Endothelial cell of umbilical vein (primary cell): ENCODE results near the gene ELMO1. TPM values are rescaled to one million over a fixed set of nuclear protein-coding genes. Genes with fewer than 3 reads are reported as not detected.

Experiments
- BruUV-seq: library from RNA; stranded (reverse); fragments of 400-500 nt; replicated peaks from 2 replicates; lab custom pipeline; 2021; lab: Mats Ljungman, UMichigan
- CTCF ChIA-PET: fragments of 300-600, 350-600 bp; sonication (Branson Sonifier 250); formaldehyde crosslinking; loops from one replicate; lab custom pipeline; 2021; ENCODE audit warnings: antibody characterized with exemption, inconsistent platforms; lab: Charles Lee
- POLR2A ChIA-PET: fragments of 300-600, 350-600 bp; sonication (Branson Sonifier 250); formaldehyde crosslinking; loops from one replicate; lab custom pipeline; 2021; ENCODE audit warnings: antibody characterized with exemption, inconsistent platforms; lab: Charles Lee
- DNase-seq: peaks from one replicate; pipeline ENCODE4 v3.0.0-alpha.2; 2011; ENCODE audit warnings: low read depth, low spot score
- FAIRE-seq: peaks from 2 replicates; lab custom pipeline; 2011; peaks lifted over from hg19 to GRCh38; lab: Jason Lieb, UNC
- H2AFZ ChIP-seq: 2 replicates; pipeline ENCODE4 v1.6.0; 2012; ENCODE audit warnings: low read depth, low read length, control low read depth, inconsistent platforms
- H3K27ac ChIP-seq: 2 replicates; pipeline ENCODE4 v1.5.1; 2011; ENCODE audit warnings: low read depth, mild to moderate bottlenecking, control low read depth, low read length, moderate library complexity; ENCODE audit not compliant: insufficient read depth
- H3K27me3 ChIP-seq, 2 experiments: 2 replicates each; pipeline versions ENCODE4 v1.6.0 to v1.6.1; 2011; ENCODE audit warnings: low read length in 2 of 2, mixed read lengths in 1 of 2; ENCODE audit not compliant: control insufficient read depth in 2 of 2, insufficient read depth in 2 of 2
- H3K36me3 ChIP-seq, 2 experiments: 2 replicates in 1 of 2; 3 replicates in 1 of 2; pipeline ENCODE4 v1.5.1; 2011; ENCODE audit warnings: low read length in 2 of 2, mild to moderate bottlenecking in 1 of 2, moderate library complexity in 1 of 2; ENCODE audit not compliant: control insufficient read depth in 2 of 2, insufficient read depth in 2 of 2; ENCODE audit errors: extremely low read depth in 1 of 2
- H3K4me1 ChIP-seq: 3 replicates; pipeline ENCODE4 v1.5.1; 2011; ENCODE audit warnings: mild to moderate bottlenecking, low read length; ENCODE audit not compliant: control insufficient read depth, insufficient read depth; ENCODE audit errors: extremely low read depth
- H3K4me2 ChIP-seq: 2 replicates; pipeline ENCODE4 v1.6.1; 2011; ENCODE audit warnings: low read length, control low read depth, mixed read lengths; ENCODE audit not compliant: insufficient read depth
- H3K4me3 ChIP-seq, 3 experiments: fragments of 200-600 bp in 1 of 3; sonication (generic), shearing (Covaris generic) in 1 of 3; replicated peaks in 1 of 3; 2 replicates each; pipeline ENCODE4 v1.5.1; 2011 to 2016; ENCODE audit warnings: control low read depth in 3 of 3, low read length in 3 of 3, mild to moderate bottlenecking in 2 of 3, inconsistent platforms in 1 of 3, low read depth in 1 of 3, moderate library complexity in 1 of 3; ENCODE audit not compliant: insufficient read depth in 1 of 3
- H3K79me2 ChIP-seq: 2 replicates; pipeline ENCODE4 v1.6.0; 2012; ENCODE audit warnings: low read length, inconsistent platforms; ENCODE audit not compliant: control insufficient read depth, insufficient read depth
- H3K9ac ChIP-seq: replicated peaks from 2 replicates; pipeline ENCODE3; 2011; ENCODE audit warnings: low read length, control low read depth; ENCODE audit not compliant: insufficient read depth; ENCODE audit errors: extremely low read depth
- H3K9me1 ChIP-seq: replicated peaks from 3 replicates; pipeline ENCODE4 v1.6.0; 2011; ENCODE audit warnings: mild to moderate bottlenecking, low read length; ENCODE audit not compliant: control insufficient read depth, insufficient read depth; ENCODE audit errors: extremely low read depth
- H3K9me3 ChIP-seq: replicated peaks from 2 replicates; pipeline ENCODE4 v1.5.1; 2012; ENCODE audit warnings: low read length, inconsistent platforms; ENCODE audit not compliant: control insufficient read depth, insufficient read depth
- H4K20me1 ChIP-seq: replicated peaks from 2 replicates; pipeline ENCODE3; 2011; ENCODE audit warnings: mild to moderate bottlenecking, low read length; ENCODE audit not compliant: control insufficient read depth, insufficient read depth; ENCODE audit errors: extremely low read depth
- CTCF ChIP-seq, 2 donors: IDR thresholded peaks; 1 replicate in 1 of 2; 2 replicates in 1 of 2; pipeline ENCODE4 v1.5.1; 2011; ENCODE audit warnings: low read length in 2 of 2, mild to moderate bottlenecking in 2 of 2, moderate library complexity in 2 of 2, control low read depth in 1 of 2, inconsistent platforms in 1 of 2, low read depth in 1 of 2; ENCODE audit not compliant: insufficient read depth in 1 of 2; ENCODE audit errors: extremely low read depth in 1 of 2
- EZH2 ChIP-seq: IDR thresholded peaks from 2 replicates; pipeline ENCODE4 v1.6.1; 2012; ENCODE audit warnings: borderline replicate concordance, low read depth, mild to moderate bottlenecking, moderate library complexity, low read length, inconsistent platforms; ENCODE audit not compliant: severe bottlenecking
- FOS ChIP-seq: IDR thresholded peaks from 2 replicates; pipeline ENCODE4 v1.6.1; 2011; ENCODE audit warnings: mild to moderate bottlenecking, low read length, moderate library complexity, borderline replicate concordance; ENCODE audit not compliant: insufficient read depth
- GATA2 ChIP-seq: IDR thresholded peaks from 2 replicates; pipeline ENCODE4 v1.7.0; 2011; ENCODE audit warnings: low read depth, mild to moderate bottlenecking, moderate library complexity, mixed read lengths, low read length; ENCODE audit not compliant: insufficient read length, insufficient read depth
- JUN ChIP-seq: IDR thresholded peaks from 2 replicates; pipeline ENCODE4 v1.6.1; 2011; ENCODE audit warnings: borderline replicate concordance, low read depth; ENCODE audit not compliant: insufficient read length, insufficient read depth
- MAX ChIP-seq: IDR thresholded peaks from 2 replicates; pipeline ENCODE4 v1.6.1; 2011; ENCODE audit not compliant: insufficient read depth, insufficient read length
- MYC ChIP-seq: IDR thresholded peaks from one replicate; pipeline ENCODE4 v1.6.1; 2011; ENCODE audit warnings: mild to moderate bottlenecking, low read depth, low read length
- POLR2A ChIP-seq: IDR thresholded peaks from 2 replicates; pipeline ENCODE4 v1.6.1; 2012; ENCODE audit warnings: low read depth, mild to moderate bottlenecking, control low read depth, low read length
- POLR2AphosphoS5 ChIP-seq: IDR thresholded peaks from 2 replicates; pipeline ENCODE4 v1.6.1; 2012; ENCODE audit warnings: low read depth, mild to moderate bottlenecking, control low read depth, low read length, moderate library complexity; ENCODE audit not compliant: insufficient read depth
- dilution Hi-C: fragments of 300-500 bp; cut with MboI; formaldehyde crosslinking; loops from one replicate; pipeline ENCODE4 v1.15.0; 2019; ENCODE audit warnings: low sequenced_read_pairs; ENCODE audit not compliant: extremely low pct_ligation_motif_present
- intact Hi-C: fragments of 100-400 bp; cut with micrococcal nuclease; formaldehyde crosslinking; loops from one replicate; pipeline ENCODE4 v1.10.0; 2022
- polyA plus RNA-seq, 4 experiments: library from polyadenylated mRNA; depleted of rRNA in 3 of 4; stranded (reverse) in 3 of 4; unstranded in 1 of 4; fragments of >200 nt; gene quantifications; 2 replicates each; pipeline versions ENCODE4 v1.2.1 to v1.2.3, GENCODE V29; 2011 to 2012; ENCODE audit warnings: missing spikeins in 1 of 4
- total RNA-seq: library from RNA; stranded (reverse); gene quantifications from 2 replicates; pipeline ENCODE4 v1.2.3, GENCODE V29; 2021

Gene ELMO1
- total and polyA plus RNA-seq, 2 donors (not counting 3 experiments of a cell fraction or from before 2014, with no cell fraction given) = 17.0 to 30.6 TPM

GRCh38 chr7:36916619-36917018, 532.0 kb downstream of the ELMO1 start:
- H3K9me3 ChIP-seq = no peaks in the 10 kb centered on the region
- intact Hi-C loops (loop anchor here (5.0 kb wide), 1 partner anchor 231 kb away; no protein-coding TSS in a partner anchor), dilution Hi-C loops (no loop called here)
- ChIA-PET POLR2A (no interaction called here), CTCF (no interaction called here)
- H3K27ac ChIP-seq = no peak overlapping the region
- no peaks in the 10 kb centered on the region for H3K4me1 ChIP-seq
- H3K9me1 ChIP-seq = no peaks in the 10 kb centered on the region
- DNase-seq = no peak
- H3K36me3 ChIP-seq = no peaks in the 10 kb centered on the region
- BruUV-seq = no TSS peak
- no peak overlapping the region for H3K4me2 ChIP-seq
- H4K20me1 ChIP-seq = no peaks in the 10 kb centered on the region
- no peaks in the 10 kb centered on the region for H3K79me2 ChIP-seq
- no peak overlapping the region for H3K4me3 ChIP-seq
- no peaks in the 10 kb centered on the region for H3K27me3 ChIP-seq
- no peak for FAIRE-seq
- TF ChIP-seq CTCF (IDR thresholded peaks at IDR 0.05; ENCODE audit: extremely low read depth in 1 of 2, insufficient read depth in 1 of 2, low read depth in 1 of 2, low read length in 2 of 2) (no peak), GATA2 (no peak), POLR2A (no peak)
- H3K9ac ChIP-seq = no peak overlapping the region
- H2AFZ ChIP-seq = no peak overlapping the region

GRCh38 chr7:36916116-36916515, 532.5 kb downstream of the ELMO1 start:
- H3K27me3 ChIP-seq = no peaks in the 10 kb centered on the region
- no peaks in the 10 kb centered on the region for H3K4me1 ChIP-seq
- no peak overlapping the region for H3K27ac ChIP-seq
- no peaks in the 10 kb centered on the region for H3K9me3 ChIP-seq
- intact Hi-C loops = loop anchor here (5.0 kb wide), 1 partner anchor 231 kb away; no protein-coding TSS in a partner anchor
- no peak overlapping the region for H3K9ac ChIP-seq
- no peaks in the 10 kb centered on the region for H3K79me2 ChIP-seq
- ChIA-PET POLR2A (no interaction called here), CTCF (interaction anchor here (1.5 kb wide), 1 partner anchor 51 kb away, joined by 4 read pairs; no protein-coding TSS in a partner anchor)
- no peak for FAIRE-seq
- no peaks in the 10 kb centered on the region for H4K20me1 ChIP-seq
- BruUV-seq = no TSS peak
- no peaks in the 10 kb centered on the region for H3K36me3 ChIP-seq
- H3K4me2 ChIP-seq = no peak overlapping the region
- no peak overlapping the region for H3K4me3 ChIP-seq
- H3K9me1 ChIP-seq = no peaks in the 10 kb centered on the region
- no peak overlapping the region for H2AFZ ChIP-seq
- dilution Hi-C loops = no loop called here
- TF ChIP-seq FOS = no peak
- TF ChIP-seq MYC = no peak
- no peak for TF ChIP-seq CTCF (IDR thresholded peaks at IDR 0.05; ENCODE audit: extremely low read depth in 1 of 2, insufficient read depth in 1 of 2, low read depth in 1 of 2, low read length in 2 of 2)
- no peak for TF ChIP-seq EZH2
- no peak for TF ChIP-seq POLR2A
- TF ChIP-seq JUN = no peak
- no peak for TF ChIP-seq POLR2AphosphoS5
- no peak for TF ChIP-seq MAX
- TF ChIP-seq GATA2 = no peak
- no peak for DNase-seq
